AG04450 (cell line): ENCODE data around the gene S100A9. TPM values are rescaled to one million over a fixed set of nuclear protein-coding genes. Genes with fewer than 3 reads are reported as not detected.

Experiments used
- CTCF ChIA-PET: fragments of 300-600, 350-600 bp; formaldehyde crosslinking; extraction: SDS; loops from one replicate; lab custom pipeline; 2022; ENCODE audit warnings: antibody characterized with exemption, inconsistent platforms; lab: Charles Lee
- POLR2A ChIA-PET: fragments of 350-600 bp; formaldehyde crosslinking; extraction: SDS; loops from one replicate; lab custom pipeline; 2021; ENCODE audit warnings: antibody characterized with exemption, inconsistent platforms; lab: Yijun Ruan, JAX
- DNase-seq: peaks from one replicate; pipeline ENCODE4 v3.0.0-alpha.2; 2011; ENCODE audit warnings: low read depth, low spot score
- H3K27ac ChIP-seq: one replicate; pipeline ENCODE4 v1.5.1; 2012; ENCODE audit warnings: low read depth, low read length, control low read depth
- H3K27me3 ChIP-seq: one replicate; pipeline ENCODE4 v1.6.0; 2012; ENCODE audit warnings: low read length; ENCODE audit not compliant: control insufficient read depth, insufficient read depth
- H3K4me3 ChIP-seq: 2 replicates; pipeline ENCODE4 v1.5.1; 2011; ENCODE audit warnings: mild to moderate bottlenecking, low read depth, low read length, control low read depth
- H3K9me3 ChIP-seq: 2 replicates; pipeline ENCODE4 v1.5.1; 2012; ENCODE audit warnings: low read length; ENCODE audit not compliant: control insufficient read depth, insufficient read depth
- CTCF ChIP-seq: IDR thresholded peaks from 2 replicates; pipeline ENCODE4 v1.5.1; 2011; ENCODE audit warnings: low read depth, low read length, control low read depth, inconsistent platforms
- polyA plus RNA-seq: library from polyadenylated mRNA; depleted of rRNA; stranded (reverse); fragments of >200 nt; gene quantifications from 2 replicates; pipeline ENCODE4 v1.2.3, GENCODE V29; 2011

S100A9 gene
- polyA plus RNA-seq, 1 experiment: not detected

- CTCF ChIA-PET: interaction anchor here (4.9 kb wide), 1 partner anchor 13 kb away, joined by 27 read pairs; no protein-coding TSS in a partner anchor
- no peak for TF ChIP-seq CTCF
- H3K4me3 ChIP-seq: no peak overlapping the region
- peaks cover 8% of the 10 kb centered on the region for H3K27me3 ChIP-seq
- no peak overlapping the region for H3K27ac ChIP-seq
- DNase-seq: no peak
- POLR2A ChIA-PET: no interaction called here
- no peaks in the 10 kb centered on the region for H3K9me3 ChIP-seq
Measured at GRCh38 chr1:153366261-153366660, 8.6 kb downstream of the S100A9 start.

GRCh38 chr1:153367090-153367489 lies 9.4 kb downstream of the S100A9 start:
- POLR2A ChIA-PET: no interaction called here
- DNase-seq: no peak

GRCh38 chr1:153368495-153368894 lies 10.8 kb downstream of the S100A9 start:
- no peak for DNase-seq
- ChIA-PET CTCF (interaction anchor here (1.1 kb wide), 1 partner anchor 127 kb away, joined by 3 read pairs; no protein-coding TSS in a partner anchor), POLR2A (no interaction called here)
- Histone ChIP-seq H3K9me3 (no peaks in the 10 kb centered on the region), H3K27me3 (peaks cover 5% of the 10 kb centered on the region), H3K4me3 (no peak overlapping the region), H3K27ac (no peak overlapping the region)
- TF ChIP-seq CTCF: no peak

More at GRCh38 chr1:153367090-153367489, 9.4 kb downstream of the S100A9 start:
- no peak for TF ChIP-seq CTCF
- Histone ChIP-seq H3K9me3 (no peaks in the 10 kb centered on the region), H3K27ac (no peak overlapping the region), H3K4me3 (no peak overlapping the region), H3K27me3 (peaks cover 5% of the 10 kb centered on the region)
- CTCF ChIA-PET: no interaction called here

- peaks cover 2% of the 10 kb centered on the region for H3K27me3 ChIP-seq
- H3K4me3 ChIP-seq: no peak overlapping the region
- ChIA-PET POLR2A (no interaction called here), CTCF (no interaction called here)
- TF ChIP-seq CTCF: no peak
- H3K9me3 ChIP-seq: no peaks in the 10 kb centered on the region
- no peak for DNase-seq
- H3K27ac ChIP-seq: no peak overlapping the region
Measured at GRCh38 chr1:153370146-153370545, 12.5 kb downstream of the S100A9 start.

- CTCF ChIA-PET: no interaction called here
- DNase-seq: no peak
- Histone ChIP-seq H3K27ac (no peak overlapping the region), H3K4me3 (no peak overlapping the region), H3K27me3 (no peaks in the 10 kb centered on the region), H3K9me3 (no peaks in the 10 kb centered on the region)
- POLR2A ChIA-PET: no interaction called here
- no peak for TF ChIP-seq CTCF
Measured at GRCh38 chr1:153371231-153371630, 13.6 kb downstream of the S100A9 start.
